ENCODE results near the gene RPL7A. TPM values are rescaled to one million over a fixed set of nuclear protein-coding genes. Genes with fewer than 3 reads are reported as not detected.
"Not testable (repeated sequence)": the region's sequence is repeated elsewhere in the genome, so short reads cannot be mapped to it uniquely, and the experiment has no call there.

RPL7A gene
- total RNA-seq, 1 donor from 2014 or later: 834 TPM

- DNase-seq: no peak
- intact Hi-C loops (cut with DNase I): no loop called here
These were observed 23.9 kb upstream of the RPL7A start for GRCh38 chr9:133323991-133324703.

GRCh38 chr9:133327021-133327420, 21.0 kb upstream of the RPL7A start:
- ATAC-seq (ENCODE audit: poor library complexity); intact Hi-C loops (cut with DNase I); DNase-seq: not testable (repeated sequence)

More at GRCh38 chr9:133323991-133324703, 23.9 kb upstream of the RPL7A start:
- no peak for ATAC-seq (ENCODE audit: poor library complexity)

- intact Hi-C loops (cut with DNase I): no loop called here
- no peak for DNase-seq
- no peak for ATAC-seq (ENCODE audit: poor library complexity)
These were observed 20.1 kb upstream of the RPL7A start for GRCh38 chr9:133327834-133328484.

GRCh38 chr9:133329306-133330156, 18.5 kb upstream of the RPL7A start:
- ATAC-seq (ENCODE audit: poor library complexity); DNase-seq: not testable (repeated sequence)
- intact Hi-C loops (cut with DNase I): loop anchor here (5.0 kb wide), 1 partner anchor 142 kb away; no protein-coding TSS in a partner anchor

- no peak for ATAC-seq (ENCODE audit: poor library complexity)
- no peak for DNase-seq
- intact Hi-C loops (cut with DNase I): loop anchor here (5.0 kb wide), 1 partner anchor 144 kb away; no protein-coding TSS in a partner anchor
These were observed 16.8 kb upstream of the RPL7A start for GRCh38 chr9:133331221-133331620.

- ATAC-seq (ENCODE audit: poor library complexity): no peak
- intact Hi-C loops (cut with DNase I): loop anchor here (5.0 kb wide), 1 partner anchor 145 kb away; no protein-coding TSS in a partner anchor
These were observed 16.2 kb upstream of the RPL7A start for GRCh38 chr9:133331641-133332380.

GRCh38 chr9:133332381-133332730, 15.7 kb upstream of the RPL7A start:
- ATAC-seq (ENCODE audit: poor library complexity) (no peak), DNase-seq (no peak)
- intact Hi-C loops (cut with DNase I): loop anchor here (5.0 kb wide), 1 partner anchor 145 kb away; no protein-coding TSS in a partner anchor

More at GRCh38 chr9:133331641-133332380, 16.2 kb upstream of the RPL7A start:
- no peak for DNase-seq

GRCh38 chr9:133333011-133333410, 15.0 kb upstream of the RPL7A start:
- intact Hi-C loops (cut with DNase I): loop anchor here (5.0 kb wide), 1 partner anchor 146 kb away; no protein-coding TSS in a partner anchor
- no peak for ATAC-seq (ENCODE audit: poor library complexity)
- no peak for DNase-seq

- no peak for DNase-seq
- ATAC-seq (ENCODE audit: poor library complexity): no peak
- intact Hi-C loops (cut with DNase I): loop anchor here (5.0 kb wide), 1 partner anchor 146 kb away; no protein-coding TSS in a partner anchor
These were observed 14.5 kb upstream of the RPL7A start for GRCh38 chr9:133333566-133333965.

GRCh38 chr9:133334161-133334560, 13.9 kb upstream of the RPL7A start:
- intact Hi-C loops (cut with DNase I): loop anchor here (5.0 kb wide), 1 partner anchor 147 kb away; no protein-coding TSS in a partner anchor
- DNase-seq (no peak), ATAC-seq (ENCODE audit: poor library complexity) (no peak)

- DNase-seq; ATAC-seq (ENCODE audit: poor library complexity): not testable (repeated sequence)
- intact Hi-C loops (cut with DNase I): loop anchor here (5.0 kb wide), 1 partner anchor 148 kb away; no protein-coding TSS in a partner anchor
These were observed 13.1 kb upstream of the RPL7A start for GRCh38 chr9:133334888-133335287.

- intact Hi-C loops (cut with DNase I): no loop called here
- DNase-seq (peak; percentile 95), ATAC-seq (ENCODE audit: poor library complexity) (peak; percentile 97)
These were observed 11.8 kb upstream of the RPL7A start, which contains the start of gene SURF6 for GRCh38 chr9:133335924-133336811. SURF6 (minus strand) TSS chr9:133336188; CDS start chr9:133336132, 56 bp downstream.

- intact Hi-C loops (cut with DNase I): no loop called here
- no peak for ATAC-seq (ENCODE audit: poor library complexity)
- no peak for DNase-seq
These were observed 8.4 kb upstream of the RPL7A start for GRCh38 chr9:133339641-133340040.

- ATAC-seq (ENCODE audit: poor library complexity): no peak
- intact Hi-C loops (cut with DNase I): no loop called here
- DNase-seq: no peak
These were observed 7.8 kb upstream of the RPL7A start for GRCh38 chr9:133340256-133340655.

- no peak for DNase-seq
- no peak for ATAC-seq (ENCODE audit: poor library complexity)
- intact Hi-C loops (cut with DNase I): no loop called here
These were observed 7.1 kb upstream of the RPL7A start for GRCh38 chr9:133340916-133341315.

GRCh38 chr9:133341369-133342068, 6.5 kb upstream of the RPL7A start:
- DNase-seq (peak; percentile 83), ATAC-seq (ENCODE audit: poor library complexity) (peak; percentile 66)
- intact Hi-C loops (cut with DNase I): no loop called here

- no peak for ATAC-seq (ENCODE audit: poor library complexity)
- no peak for DNase-seq
- intact Hi-C loops (cut with DNase I): no loop called here
These were observed 6.0 kb upstream of the RPL7A start for GRCh38 chr9:133342069-133342406.

All from Right ventricle myocardium superior (tissue), 1 donor.